Left ventricle myocardium inferior (tissue), 1 donor: Measurements from ENCODE around the gene C9orf50. TPM values are rescaled to one million over a fixed set of nuclear protein-coding genes. Genes with fewer than 3 reads are reported as not detected.

Experiments
- DNase-seq: peaks from one replicate; pipeline ENCODE4 v3.0.0-alpha.2; 2020
- H3K27ac ChIP-seq: fragments of 200-600 bp; replicated peaks from 2 replicates; pipeline ENCODE4 v1.8.0; 2021
- H3K27me3 ChIP-seq: fragments of 200-600 bp; 2 replicates; pipeline ENCODE4 v1.8.0; 2021; ENCODE audit warnings: low read depth
- H3K36me3 ChIP-seq: fragments of 200-600 bp; 2 replicates; pipeline ENCODE4 v1.8.0; 2021
- H3K4me1 ChIP-seq: fragments of 200-600 bp; 2 replicates; pipeline ENCODE4 v1.8.0; 2021
- H3K4me3 ChIP-seq: fragments of 200-600 bp; 2 replicates; pipeline ENCODE4 v1.8.0; 2021; ENCODE audit warnings: mild to moderate bottlenecking, moderate library complexity
- H3K9me3 ChIP-seq: fragments of 200-600 bp; replicated peaks from 2 replicates; pipeline ENCODE4 v1.8.0; 2021
- CTCF ChIP-seq: fragments of 200-600 bp; IDR thresholded peaks from 2 replicates; pipeline ENCODE4 v1.8.0; 2021; ENCODE audit warnings: antibody characterized with exemption, mild to moderate bottlenecking, borderline replicate concordance
- intact Hi-C: fragments of 100-400 bp; cut with micrococcal nuclease; formaldehyde crosslinking; loops from one replicate; pipeline ENCODE4 v1.11.0; 2022
- total RNA-seq: library from RNA; stranded (reverse); fragmentation: NEBNext Ultra II Directional; extraction: Animal tissue kit (Norgen Biotek cat#: 25700); gene quantifications from one replicate; pipeline ENCODE4 v1.2.1, GENCODE V29; 2021
- donor health status: DM: no; HTN: yes; CAD: no; lungs with severe emphysema.

Gene C9orf50
- total RNA-seq, 1 donor from 2014 or later = not detected

- H3K4me1 ChIP-seq = peaks cover 47% of the 10 kb centered on the region
- H3K9me3 ChIP-seq = no peaks in the 10 kb centered on the region
- intact Hi-C loops = loop anchor here (5.0 kb wide), 1 partner anchor 474 kb away; no protein-coding TSS in a partner anchor
- H3K27ac ChIP-seq = peak overlapping the region; percentile 95
- peak overlapping the region; percentile 78 for H3K4me3 ChIP-seq
- no peaks in the 10 kb centered on the region for H3K27me3 ChIP-seq
- H3K36me3 ChIP-seq = no peaks in the 10 kb centered on the region
- TF ChIP-seq CTCF = no peak
- no peak for DNase-seq
Measured at GRCh38 chr9:129611307-129611800, 9.5 kb downstream of the C9orf50 start.

GRCh38 chr9:129610473-129611306 is 10.2 kb downstream of the C9orf50 start:
- Histone ChIP-seq H3K4me3 (peak overlapping the region; percentile 78), H3K4me1 (peaks cover 52% of the 10 kb centered on the region), H3K27me3 (no peaks in the 10 kb centered on the region), H3K27ac (peak overlapping the region; percentile 95), H3K9me3 (no peaks in the 10 kb centered on the region), H3K36me3 (no peaks in the 10 kb centered on the region)
- intact Hi-C loops = loop anchor here (5.0 kb wide), 1 partner anchor 473 kb away; no protein-coding TSS in a partner anchor
- DNase-seq = peak; percentile 81
- peak; percentile 85 for TF ChIP-seq CTCF

GRCh38 chr9:129610213-129610472 is 10.8 kb downstream of the C9orf50 start:
- H3K27me3 ChIP-seq = no peaks in the 10 kb centered on the region
- no peaks in the 10 kb centered on the region for H3K36me3 ChIP-seq
- intact Hi-C loops = loop anchor here (5.0 kb wide), 1 partner anchor 473 kb away; no protein-coding TSS in a partner anchor
- H3K4me3 ChIP-seq = peak overlapping the region; percentile 78
- H3K27ac ChIP-seq = peak overlapping the region; percentile 95
- DNase-seq = no peak
- TF ChIP-seq CTCF = no peak
- no peaks in the 10 kb centered on the region for H3K9me3 ChIP-seq
- H3K4me1 ChIP-seq = peaks cover 52% of the 10 kb centered on the region

- peaks cover 52% of the 10 kb centered on the region for H3K4me1 ChIP-seq
- H3K4me3 ChIP-seq = peak overlapping the region; percentile 78
- peak; percentile 51 for DNase-seq
Measured at GRCh38 chr9:129609486-129610212, 11.3 kb downstream of the C9orf50 start.

More at GRCh38 chr9:129609486-129610212, 11.3 kb downstream of the C9orf50 start:
- no peaks in the 10 kb centered on the region for H3K36me3 ChIP-seq
- TF ChIP-seq CTCF = no peak
- H3K9me3 ChIP-seq = no peaks in the 10 kb centered on the region
- no peaks in the 10 kb centered on the region for H3K27me3 ChIP-seq
- intact Hi-C loops = loop anchor here (5.0 to 10.0 kb wide), 2 partner anchors 115 to 472 kb away; no protein-coding TSS in a partner anchor
- peak overlapping the region; percentile 95 for H3K27ac ChIP-seq
